Activated T-helper 1 cell treated with Interleukin-2 at 50 U/mL for 16 hours (primary cell): Measurements from ENCODE around the gene PRRX2.
"Not testable (repeated sequence)": the region's sequence is repeated elsewhere in the genome, so short reads cannot be mapped to it uniquely, and the experiment has no call there.

ENCODE experiments used
- DNase-seq: peaks from one replicate; pipeline ENCODE4 v3.0.0-alpha.2; 2020; ENCODE audit warnings: low read depth

The PRRX2 gene

GRCh38 chr9:129653823-129654553 lies 11.5 kb upstream of the PRRX2 start:
- DNase-seq, result no peak

GRCh38 chr9:129654554-129655040 lies 10.8 kb upstream of the PRRX2 start:
- no peak for DNase-seq

- no peak for DNase-seq
Observed at GRCh38 chr9:129655154-129655553, 10.3 kb upstream of the PRRX2 start.

- no peak for DNase-seq
Observed at GRCh38 chr9:129655696-129656095, 9.8 kb upstream of the PRRX2 start.

GRCh38 chr9:129656795-129657390 lies 8.6 kb upstream of the PRRX2 start:
- DNase-seq, result no peak

- no peak for DNase-seq
Observed at GRCh38 chr9:129661029-129661428, 4.4 kb upstream of the PRRX2 start.

- not testable (repeated sequence) for DNase-seq
Observed at GRCh38 chr9:129662239-129662638, 3.2 kb upstream of the PRRX2 start.

GRCh38 chr9:129664746-129665388 lies 580 bp upstream of the PRRX2 start:
- no peak for DNase-seq

GRCh38 chr9:129665814-129666520 lies 520 bp downstream of the PRRX2 start:
- no peak for DNase-seq

GRCh38 chr9:129666575-129666974 lies 1.1 kb downstream of the PRRX2 start:
- DNase-seq, result no peak

GRCh38 chr9:129667378-129667777 lies 1.9 kb downstream of the PRRX2 start:
- no peak for DNase-seq

- no peak for DNase-seq
Observed at GRCh38 chr9:129667850-129668249, 2.4 kb downstream of the PRRX2 start.

- DNase-seq, result no peak
Observed at GRCh38 chr9:129669141-129669718, 3.8 kb downstream of the PRRX2 start.

GRCh38 chr9:129669946-129670345 lies 4.5 kb downstream of the PRRX2 start:
- DNase-seq, result no peak

GRCh38 chr9:129671065-129671464 lies 5.6 kb downstream of the PRRX2 start:
- DNase-seq, result no peak

- DNase-seq, result no peak
Observed at GRCh38 chr9:129671519-129671918, 6.1 kb downstream of the PRRX2 start.

- no peak for DNase-seq
Observed at GRCh38 chr9:129672702-129673101, 7.3 kb downstream of the PRRX2 start.

GRCh38 chr9:129673602-129674001 lies 8.2 kb downstream of the PRRX2 start:
- no peak for DNase-seq

GRCh38 chr9:129674229-129674628 lies 8.8 kb downstream of the PRRX2 start:
- DNase-seq, result no peak

- DNase-seq, result no peak
Observed at GRCh38 chr9:129675620-129676019, 10.2 kb downstream of the PRRX2 start.

GRCh38 chr9:129676287-129676686 lies 10.8 kb downstream of the PRRX2 start:
- no peak for DNase-seq

- DNase-seq, result no peak
Observed at GRCh38 chr9:129676975-129677374, 11.5 kb downstream of the PRRX2 start.
